SK-N-SH (cell line): ENCODE data around the gene ENTREP3.

ENCODE experiments used
- CTCF ChIP-seq: fragments of 200-600 bp; sonication (generic); IDR thresholded peaks from 2 replicates; pipeline ENCODE4 v1.6.1; 2017; ENCODE audit warnings: antibody characterized with exemption, mild to moderate bottlenecking, moderate library complexity
- EP300 ChIP-seq, 2 experiments: IDR thresholded peaks; 2 replicates each; pipeline versions ENCODE4 v1.4.0 to v1.6.1; 2012; ENCODE audit warnings: borderline replicate concordance in 1 of 2, low read depth in 1 of 2, low read length in 1 of 2
- EZH2phosphoT487 ChIP-seq: fragments of 200-600 bp; sonication (generic); IDR thresholded peaks from 2 replicates; pipeline ENCODE4 v1.6.1; 2017; ENCODE audit warnings: low read depth, mixed run types, mild to moderate bottlenecking, antibody characterized with exemption, moderate library complexity, borderline replicate concordance
- FOXM1 ChIP-seq: IDR thresholded peaks from 2 replicates; pipeline ENCODE4 v1.4.0; 2012; ENCODE audit warnings: low read depth, mild to moderate bottlenecking
- SIN3A ChIP-seq: IDR thresholded peaks from 2 replicates; pipeline ENCODE4 v1.6.1; 2012; ENCODE audit warnings: low read depth, mild to moderate bottlenecking, low read length, moderate library complexity, borderline replicate concordance

GRCh38 chr1:155260276-155260675, 5.0 kb upstream of the ENTREP3 start:
- TF ChIP-seq EP300 (IDR thresholded peaks at IDR 0.05; ENCODE audit: borderline replicate concordance in 1 of 2, low read depth in 1 of 2, low read length in 1 of 2), result no peak
- TF ChIP-seq CTCF, result no peak
- TF ChIP-seq SIN3A, result no peak
- no peak for TF ChIP-seq FOXM1
- no peak for TF ChIP-seq EZH2phosphoT487
